ENCODE data around the gene FBXL12.
"Not testable (repeated sequence)": the region's sequence is repeated elsewhere in the genome, so short reads cannot be mapped to it uniquely, and the experiment has no call there.

FBXL12 gene

GRCh38 chr19:9836021-9836420 is 17.1 kb upstream of the FBXL12 start:
- 36% methylated on average over 5 of the region's 5 CpGs for WGBS
- H3K36me3 ChIP-seq (ENCODE audit: insufficient read depth, low read length), result peaks cover 30% of the 10 kb centered on the region
- H3K4me3 ChIP-seq (ENCODE audit: low read length), result peak overlapping the region; percentile 92
- no peaks in the 10 kb centered on the region for H3K27me3 ChIP-seq (ENCODE audit: insufficient read depth, low read length)
- no peaks in the 10 kb centered on the region for H3K9me3 ChIP-seq (ENCODE audit: insufficient read depth, low read depth, low read length)
- H3K27ac ChIP-seq (ENCODE audit: low read depth, low read length), result no peak overlapping the region
- H3K9ac ChIP-seq (ENCODE audit: low read depth, low read length), result peak overlapping the region; percentile 79
- no peaks in the 10 kb centered on the region for H3K4me1 ChIP-seq (ENCODE audit: insufficient read depth, low read length)

GRCh38 chr19:9835507-9835949 is 16.6 kb upstream of the FBXL12 start:
- peak overlapping the region; percentile 60 for H3K27ac ChIP-seq (ENCODE audit: low read depth, low read length)

GRCh38 chr19:9834726-9835506 is 16.0 kb upstream of the FBXL12 start, which contains the start of gene PIN1:
Gene PIN1, plus strand, starts transcription at chr19:9835318. Its CDS starts 27 bp downstream, at chr19:9835345.
- no peaks in the 10 kb centered on the region for H3K27me3 ChIP-seq (ENCODE audit: insufficient read depth, low read length)
- peaks cover 28% of the 10 kb centered on the region for H3K36me3 ChIP-seq (ENCODE audit: insufficient read depth, low read length)
- H3K27ac ChIP-seq (ENCODE audit: low read depth, low read length), result peak within 1 kb of the TSS; percentile 60
- peak within 1 kb of the TSS; percentile 92 for H3K4me3 ChIP-seq (ENCODE audit: low read length)
- WGBS, result under 1% methylated on average over 73 of the region's 73 CpGs
- H3K9ac ChIP-seq (ENCODE audit: low read depth, low read length), result peak within 1 kb of the TSS; percentile 79
- no peaks in the 10 kb centered on the region for H3K9me3 ChIP-seq (ENCODE audit: insufficient read depth, low read depth, low read length)
- no peaks in the 10 kb centered on the region for H3K4me1 ChIP-seq (ENCODE audit: insufficient read depth, low read length)

More at GRCh38 chr19:9835507-9835949, 16.6 kb upstream of the FBXL12 start:
- H3K27me3 ChIP-seq (ENCODE audit: insufficient read depth, low read length), result no peaks in the 10 kb centered on the region
- H3K36me3 ChIP-seq (ENCODE audit: insufficient read depth, low read length), result peaks cover 27% of the 10 kb centered on the region
- 3% methylated on average over 28 of the region's 28 CpGs for WGBS
- H3K9ac ChIP-seq (ENCODE audit: low read depth, low read length), result peak overlapping the region; percentile 79
- H3K4me1 ChIP-seq (ENCODE audit: insufficient read depth, low read length), result no peaks in the 10 kb centered on the region
- no peaks in the 10 kb centered on the region for H3K9me3 ChIP-seq (ENCODE audit: insufficient read depth, low read depth, low read length)
- peak overlapping the region; percentile 92 for H3K4me3 ChIP-seq (ENCODE audit: low read length)

GRCh38 chr19:9834307-9834725 is 15.4 kb upstream of the FBXL12 start:
- WGBS, result 78% methylated on average over 6 of the region's 6 CpGs
- Histone ChIP-seq H3K27me3 (ENCODE audit: insufficient read depth, low read length) (no peaks in the 10 kb centered on the region), H3K9ac (ENCODE audit: low read depth, low read length) (no peak overlapping the region), H3K36me3 (ENCODE audit: insufficient read depth, low read length) (peaks cover 26% of the 10 kb centered on the region), H3K27ac (ENCODE audit: low read depth, low read length) (no peak overlapping the region), H3K4me1 (ENCODE audit: insufficient read depth, low read length) (no peaks in the 10 kb centered on the region), H3K9me3 (ENCODE audit: insufficient read depth, low read depth, low read length) (no peaks in the 10 kb centered on the region), H3K4me3 (ENCODE audit: low read length) (peak overlapping the region; percentile 43)

GRCh38 chr19:9828551-9829063 is 9.7 kb upstream of the FBXL12 start:
- Histone ChIP-seq H3K9me3 (ENCODE audit: insufficient read depth, low read depth, low read length) (no peaks in the 10 kb centered on the region), H3K4me1 (ENCODE audit: insufficient read depth, low read length) (peaks cover 2% of the 10 kb centered on the region; the same call in 1 of the 2 replicates), H3K27ac (ENCODE audit: low read depth, low read length) (no peak overlapping the region), H3K4me3 (ENCODE audit: low read length) (peak overlapping the region; percentile 98), H3K36me3 (ENCODE audit: insufficient read depth, low read length) (peaks cover 18% of the 10 kb centered on the region), H3K27me3 (ENCODE audit: insufficient read depth, low read length) (no peaks in the 10 kb centered on the region), H3K9ac (ENCODE audit: low read depth, low read length) (peak overlapping the region; percentile 62)
- 35% methylated on average over 13 of the region's 13 CpGs for WGBS

DNA sequence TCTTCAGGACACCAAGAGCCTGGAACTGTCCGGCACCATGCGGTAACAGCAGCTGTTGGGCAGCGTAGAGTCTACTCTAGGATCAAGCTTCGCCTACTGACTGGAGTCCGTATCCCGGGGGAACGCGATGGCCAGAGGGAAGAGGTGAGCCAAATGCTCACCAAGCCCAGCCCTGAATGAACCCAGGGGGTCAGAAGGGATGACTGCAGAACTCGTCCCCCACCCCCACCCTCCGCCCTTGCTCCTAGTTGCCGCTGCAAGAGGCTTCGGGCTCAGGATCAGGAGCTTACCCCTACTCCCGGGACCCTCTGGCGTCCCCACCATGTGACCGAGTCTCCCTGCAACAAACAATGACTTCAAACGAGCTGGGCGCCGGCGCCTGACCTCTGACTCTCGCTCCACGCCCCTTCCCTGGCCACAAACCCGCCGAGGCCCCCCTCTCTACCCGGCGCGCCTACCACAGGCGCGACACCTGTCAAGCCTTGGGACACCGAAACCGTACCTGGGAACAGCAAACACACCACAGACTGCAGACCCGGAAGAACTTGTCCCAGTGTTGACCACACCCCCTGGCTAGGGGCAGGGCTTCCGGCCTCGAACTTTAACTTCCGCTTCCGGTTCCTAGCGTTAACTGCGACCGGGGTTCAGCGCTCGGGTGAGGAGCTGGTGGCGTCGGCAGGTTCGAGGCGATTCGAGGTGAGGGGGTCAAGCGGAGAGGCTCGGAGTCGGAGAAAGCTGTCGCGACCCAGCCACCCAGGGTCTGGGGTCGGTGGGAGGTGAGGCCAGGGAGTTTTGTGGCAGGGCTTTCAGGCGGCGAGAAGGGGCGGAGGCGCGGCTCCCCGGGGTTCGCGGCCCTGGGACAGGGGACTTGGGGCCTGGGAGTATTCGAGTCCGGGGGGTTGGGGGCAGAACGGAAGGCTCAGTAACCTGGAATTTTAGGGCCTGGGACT is 8.7 kb upstream of the FBXL12 start, which contains the start of gene UBL5:
Gene UBL5, plus strand, starts transcription at position 630 of the 950 bp plus-strand sequence. CDS start 420 bp downstream, outside the sequence.
- peak within 1 kb of the TSS; percentile 62 for H3K9ac ChIP-seq (ENCODE audit: low read depth, low read length)
- under 1% methylated on average over 62 of the region's 62 CpGs for WGBS
- no peaks in the 10 kb centered on the region for H3K9me3 ChIP-seq (ENCODE audit: insufficient read depth, low read depth, low read length)
- no peaks in the 10 kb centered on the region for H3K27me3 ChIP-seq (ENCODE audit: insufficient read depth, low read length)
- peak within 1 kb of the TSS; percentile 83 for H3K27ac ChIP-seq (ENCODE audit: low read depth, low read length)
- peaks cover 18% of the 10 kb centered on the region for H3K36me3 ChIP-seq (ENCODE audit: insufficient read depth, low read length)
- peaks cover 2% of the 10 kb centered on the region; the same call in 1 of the 2 replicates for H3K4me1 ChIP-seq (ENCODE audit: insufficient read depth, low read length)
- peak within 1 kb of the TSS; percentile 98 for H3K4me3 ChIP-seq (ENCODE audit: low read length)

DNA sequence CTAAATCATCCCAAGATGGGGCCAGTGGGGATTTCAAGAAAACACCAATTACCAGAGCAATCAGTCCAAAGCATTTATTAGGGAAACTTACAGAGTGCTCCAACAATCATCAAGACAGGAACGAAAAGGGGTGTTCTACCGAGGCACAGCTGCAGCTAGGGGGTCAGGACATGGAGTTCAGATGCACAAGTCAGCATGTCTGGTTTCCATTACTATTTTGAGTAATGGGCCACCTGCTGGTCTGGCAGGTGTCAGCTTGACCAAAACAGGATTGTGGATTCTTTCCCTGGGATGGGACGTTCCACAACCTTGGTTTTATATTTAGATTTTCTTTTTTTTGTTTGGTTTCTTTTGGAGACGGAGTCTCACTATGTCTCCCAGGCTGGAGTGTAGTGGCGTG is 4.9 kb upstream of the FBXL12 start:
- H3K27me3 ChIP-seq (ENCODE audit: insufficient read depth, low read length), result no peaks in the 10 kb centered on the region
- H3K9ac ChIP-seq (ENCODE audit: low read depth, low read length), result no peak overlapping the region
- H3K27ac ChIP-seq (ENCODE audit: low read depth, low read length), result no peak overlapping the region
- peaks cover 1% of the 10 kb centered on the region; the same call in 1 of the 2 replicates for H3K36me3 ChIP-seq (ENCODE audit: insufficient read depth, low read length)
- 94% methylated on average over 5 of the region's 5 CpGs for WGBS
- no peak overlapping the region for H3K4me3 ChIP-seq (ENCODE audit: low read length)
- peaks cover 2% of the 10 kb centered on the region; the same call in 1 of the 2 replicates for H3K4me1 ChIP-seq (ENCODE audit: insufficient read depth, low read length)
- H3K9me3 ChIP-seq (ENCODE audit: insufficient read depth, low read depth, low read length), result no peaks in the 10 kb centered on the region

- WGBS, result 92% methylated on average over 8 of the region's 8 CpGs
- Histone ChIP-seq H3K4me3 (ENCODE audit: low read length) (peak overlapping the region; percentile 38), H3K36me3 (ENCODE audit: insufficient read depth, low read length) (peaks cover 10% of the 10 kb centered on the region; the same call in 1 of the 2 replicates)
- not testable (repeated sequence) for H3K27ac ChIP-seq (ENCODE audit: low read depth, low read length); H3K4me1 ChIP-seq (ENCODE audit: insufficient read depth, low read length); H3K9me3 ChIP-seq (ENCODE audit: insufficient read depth, low read depth, low read length); H3K9ac ChIP-seq (ENCODE audit: low read depth, low read length); H3K27me3 ChIP-seq (ENCODE audit: insufficient read depth, low read length)
These were observed 1.2 kb upstream of the FBXL12 start for GRCh38 chr19:9820034-9820433.

- peaks cover 10% of the 10 kb centered on the region; the same call in 1 of the 2 replicates for H3K36me3 ChIP-seq (ENCODE audit: insufficient read depth, low read length)
- no peak overlapping the region for H3K9ac ChIP-seq (ENCODE audit: low read depth, low read length)
- peak overlapping the region; percentile 38 for H3K4me3 ChIP-seq (ENCODE audit: low read length)
- no peaks in the 10 kb centered on the region for H3K27me3 ChIP-seq (ENCODE audit: insufficient read depth, low read length)
- no peak overlapping the region for H3K27ac ChIP-seq (ENCODE audit: low read depth, low read length)
- peaks cover 3% of the 10 kb centered on the region; the same call in 1 of the 2 replicates for H3K4me1 ChIP-seq (ENCODE audit: insufficient read depth, low read length)
- H3K9me3 ChIP-seq (ENCODE audit: insufficient read depth, low read depth, low read length), result peaks cover 4% of the 10 kb centered on the region; the same call in 1 of the 2 replicates
- WGBS, result 1% methylated on average over 21 of the region's 21 CpGs
These were observed 674 bp upstream of the FBXL12 start for GRCh38 chr19:9819596-9819909.

- peak overlapping the region; percentile 83 for H3K4me3 ChIP-seq (ENCODE audit: low read length)
- peak overlapping the region; percentile 85 for H3K9ac ChIP-seq (ENCODE audit: low read depth, low read length)
- H3K27ac ChIP-seq (ENCODE audit: low read depth, low read length), result peak overlapping the region; percentile 86
- no peaks in the 10 kb centered on the region for H3K27me3 ChIP-seq (ENCODE audit: insufficient read depth, low read length)
- WGBS, result 5% methylated on average over 39 of the region's 39 CpGs
- peaks cover 4% of the 10 kb centered on the region; the same call in 1 of the 2 replicates for H3K9me3 ChIP-seq (ENCODE audit: insufficient read depth, low read depth, low read length)
- peaks cover 3% of the 10 kb centered on the region; the same call in 1 of the 2 replicates for H3K4me1 ChIP-seq (ENCODE audit: insufficient read depth, low read length)
- H3K36me3 ChIP-seq (ENCODE audit: insufficient read depth, low read length), result peaks cover 12% of the 10 kb centered on the region; the same call in 1 of the 2 replicates
These were observed 625 bp downstream of the FBXL12 start for GRCh38 chr19:9818175-9818733.
